ENCODE results near the gene ATP6V0A1.
A peak's percentile ranks its signal among the peaks of the same experiment; 100 is the strongest.

Gene ATP6V0A1

DNA sequence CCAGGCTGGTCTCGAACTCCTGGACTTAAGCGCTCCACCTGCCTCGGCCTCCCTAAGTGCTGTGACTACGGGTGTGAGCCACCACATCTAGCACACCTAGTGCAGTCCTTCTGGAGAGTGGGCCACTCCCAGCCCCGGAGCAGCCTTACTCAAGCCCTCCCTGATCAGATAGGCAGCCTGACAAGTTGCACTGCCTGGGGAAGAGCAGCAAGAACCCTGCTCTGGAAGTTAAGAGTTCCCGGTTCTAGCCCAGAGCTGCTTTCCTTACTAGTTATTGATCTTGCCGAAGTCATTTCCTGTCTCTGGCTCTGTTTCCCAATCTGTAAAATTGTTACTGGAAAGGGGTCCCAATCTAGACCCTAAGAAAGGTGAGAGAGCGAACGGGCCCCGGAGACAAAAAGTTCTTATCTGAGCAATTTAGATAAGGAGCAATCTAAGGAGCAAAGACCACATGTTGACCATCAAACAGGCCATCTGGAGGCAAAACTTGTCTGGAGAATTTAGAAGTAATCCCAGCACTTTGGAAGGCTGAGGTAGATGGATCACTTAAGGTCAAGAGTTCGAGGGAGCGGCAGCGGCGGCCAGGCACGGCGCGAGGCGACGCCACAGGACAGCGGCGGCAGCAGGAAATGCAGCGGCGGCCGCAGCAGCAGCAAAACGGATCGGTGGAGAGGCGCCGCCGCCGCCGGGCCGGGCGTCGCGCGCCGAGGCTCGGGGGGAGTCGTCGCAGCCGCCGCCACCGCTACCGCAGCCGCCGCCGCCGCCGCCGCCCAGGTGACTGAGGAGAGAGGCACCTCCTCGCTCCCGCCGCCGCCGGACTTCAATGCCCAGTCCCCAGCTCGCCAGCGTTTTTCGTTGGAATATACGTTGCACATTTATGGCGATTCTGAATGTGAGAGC is 73.0 kb downstream of the ATP6V0A1 start:
- no peaks in the 10 kb centered on the region for H3K9me3 ChIP-seq (ENCODE audit: insufficient read depth, low read depth, low read length)
- H3K4me1 ChIP-seq (ENCODE audit: insufficient read depth, low read length, poor library complexity, severe bottlenecking): peaks cover 40% of the 10 kb centered on the region
- TF ChIP-seq EZH2phosphoT487 (IDR thresholded peaks at IDR 0.05; ENCODE audit: borderline replicate concordance): no peak
- TF ChIP-seq, protein P1, sequence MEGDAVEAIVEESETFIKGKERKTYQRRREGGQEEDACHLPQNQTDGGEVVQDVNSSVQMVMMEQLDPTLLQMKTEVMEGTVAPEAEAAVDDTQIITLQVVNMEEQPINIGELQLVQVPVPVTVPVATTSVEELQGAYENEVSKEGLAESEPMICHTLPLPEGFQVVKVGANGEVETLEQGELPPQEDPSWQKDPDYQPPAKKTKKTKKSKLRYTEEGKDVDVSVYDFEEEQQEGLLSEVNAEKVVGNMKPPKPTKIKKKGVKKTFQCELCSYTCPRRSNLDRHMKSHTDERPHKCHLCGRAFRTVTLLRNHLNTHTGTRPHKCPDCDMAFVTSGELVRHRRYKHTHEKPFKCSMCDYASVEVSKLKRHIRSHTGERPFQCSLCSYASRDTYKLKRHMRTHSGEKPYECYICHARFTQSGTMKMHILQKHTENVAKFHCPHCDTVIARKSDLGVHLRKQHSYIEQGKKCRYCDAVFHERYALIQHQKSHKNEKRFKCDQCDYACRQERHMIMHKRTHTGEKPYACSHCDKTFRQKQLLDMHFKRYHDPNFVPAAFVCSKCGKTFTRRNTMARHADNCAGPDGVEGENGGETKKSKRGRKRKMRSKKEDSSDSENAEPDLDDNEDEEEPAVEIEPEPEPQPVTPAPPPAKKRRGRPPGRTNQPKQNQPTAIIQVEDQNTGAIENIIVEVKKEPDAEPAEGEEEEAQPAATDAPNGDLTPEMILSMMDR (conservative IDR thresholded peaks at IDR 0.05; ENCODE audit: low read length): peak; percentile 26; the same call in 1 of the 2 replicates
- peak overlapping the region; percentile 75 for H3K9ac ChIP-seq (ENCODE audit: low read depth, low read length, poor library complexity, severe bottlenecking)
- no peaks in the 10 kb centered on the region for H4K20me1 ChIP-seq (ENCODE audit: insufficient read depth, low read length, poor library complexity, severe bottlenecking)
- H3K27me3 ChIP-seq (ENCODE audit: insufficient read depth, low read length, poor library complexity, severe bottlenecking): no peaks in the 10 kb centered on the region
- H3K4me2 ChIP-seq (ENCODE audit: low read depth, low read length, poor library complexity, severe bottlenecking): peak overlapping the region; percentile 72
- H3K4me3 ChIP-seq (ENCODE audit: low read length, poor library complexity, severe bottlenecking): peak overlapping the region; percentile 69
- peaks cover 20% of the 10 kb centered on the region for H3K79me2 ChIP-seq (ENCODE audit: insufficient read depth, low read length)
- H2AFZ ChIP-seq (ENCODE audit: low read length): peak overlapping the region; percentile 74
- no peaks in the 10 kb centered on the region for H3K9me2 ChIP-seq (replicated peaks; ENCODE audit: low read depth, low read length)
- H3F3A ChIP-seq (ENCODE audit: low read depth): peaks cover 17% of the 10 kb centered on the region
- H3K36me3 ChIP-seq (ENCODE audit: insufficient read depth, low read length): no peaks in the 10 kb centered on the region

GRCh38 chr17:42535155-42536047 is 76.7 kb downstream of the ATP6V0A1 start:
- Histone ChIP-seq H3K9me2 (replicated peaks; ENCODE audit: low read depth, low read length) (no peaks in the 10 kb centered on the region), H3K9ac (ENCODE audit: low read depth, low read length, poor library complexity, severe bottlenecking) (peak overlapping the region; percentile 75), H3F3A (ENCODE audit: low read depth) (peaks cover 12% of the 10 kb centered on the region), H2AFZ (ENCODE audit: low read length) (peak overlapping the region; percentile 44; the same call in 1 of the 2 replicates), H3K4me2 (ENCODE audit: low read depth, low read length, poor library complexity, severe bottlenecking) (peak overlapping the region; percentile 88), H3K4me1 (ENCODE audit: insufficient read depth, low read length, poor library complexity, severe bottlenecking) (peaks cover 41% of the 10 kb centered on the region), H3K27me3 (ENCODE audit: insufficient read depth, low read length, poor library complexity, severe bottlenecking) (no peaks in the 10 kb centered on the region), H4K20me1 (ENCODE audit: insufficient read depth, low read length, poor library complexity, severe bottlenecking) (peaks cover 8% of the 10 kb centered on the region), H3K36me3 (ENCODE audit: insufficient read depth, low read length) (no peaks in the 10 kb centered on the region), H3K4me3 (ENCODE audit: low read length, poor library complexity, severe bottlenecking) (peak overlapping the region; percentile 84), H3K9me3 (ENCODE audit: insufficient read depth, low read depth, low read length) (no peaks in the 10 kb centered on the region), H3K79me2 (ENCODE audit: insufficient read depth, low read length) (peaks cover 41% of the 10 kb centered on the region)
- TF ChIP-seq, protein P1 (conservative IDR thresholded peaks at IDR 0.05; ENCODE audit: low read length): no peak
- TF ChIP-seq EZH2phosphoT487 (IDR thresholded peaks at IDR 0.05; ENCODE audit: borderline replicate concordance): no peak

- peaks cover 6% of the 10 kb centered on the region; the same call in 1 of the 2 replicates for H3F3A ChIP-seq (ENCODE audit: low read depth)
- TF ChIP-seq, protein P1 (conservative IDR thresholded peaks at IDR 0.05; ENCODE audit: low read length): no peak
- no peak for TF ChIP-seq EZH2phosphoT487 (IDR thresholded peaks at IDR 0.05; ENCODE audit: borderline replicate concordance)
- no peaks in the 10 kb centered on the region for H3K9me2 ChIP-seq (replicated peaks; ENCODE audit: low read depth, low read length)
- peak within 1 kb of the TSS; percentile 84 for H3K4me3 ChIP-seq (ENCODE audit: low read length, poor library complexity, severe bottlenecking)
- peak within 1 kb of the TSS; percentile 44 for H2AFZ ChIP-seq (ENCODE audit: low read length)
- peaks cover 41% of the 10 kb centered on the region for H3K79me2 ChIP-seq (ENCODE audit: insufficient read depth, low read length)
- H3K4me2 ChIP-seq (ENCODE audit: low read depth, low read length, poor library complexity, severe bottlenecking): peak within 1 kb of the TSS; percentile 96
- peaks cover 8% of the 10 kb centered on the region for H4K20me1 ChIP-seq (ENCODE audit: insufficient read depth, low read length, poor library complexity, severe bottlenecking)
- peak within 1 kb of the TSS; percentile 91 for H3K9ac ChIP-seq (ENCODE audit: low read depth, low read length, poor library complexity, severe bottlenecking)
- no peaks in the 10 kb centered on the region for H3K9me3 ChIP-seq (ENCODE audit: insufficient read depth, low read depth, low read length)
- peaks cover 40% of the 10 kb centered on the region for H3K4me1 ChIP-seq (ENCODE audit: insufficient read depth, low read length, poor library complexity, severe bottlenecking)
- H3K36me3 ChIP-seq (ENCODE audit: insufficient read depth, low read length): no peaks in the 10 kb centered on the region
- no peaks in the 10 kb centered on the region for H3K27me3 ChIP-seq (ENCODE audit: insufficient read depth, low read length, poor library complexity, severe bottlenecking)
These were observed 77.3 kb downstream of the ATP6V0A1 start, which contains the start of gene NAGLU for GRCh38 chr17:42536048-42536371. Gene NAGLU (plus strand): TSS chr17:42536241. CDS start chr17:42536273, 32 bp downstream.
